SK-N-SH treated with all-trans-retinoic acid at 6 μM for 48 hours (cell line): ENCODE results near the gene TSHZ3.

ENCODE experiments used
- ARNTL ChIP-seq: fragments of 450-650 bp; formaldehyde crosslinking; IDR thresholded peaks from 2 replicates; pipeline ENCODE4 v1.5.0; 2020; ENCODE audit warnings: low read depth, mild to moderate bottlenecking, moderate library complexity, borderline replicate concordance
- CSRNP3 ChIP-seq: fragments of 250-450 bp; sonication (Bioruptor Pico); IDR thresholded peaks from 2 replicates; pipeline ENCODE4 v1.5.1; 2021; ENCODE audit warnings: mild to moderate bottlenecking, moderate library complexity
- ESRRG ChIP-seq: fragments of 250-450 bp; sonication (Bioruptor Pico); IDR thresholded peaks from 2 replicates; pipeline ENCODE4 v1.6.1; 2021; ENCODE audit warnings: mild to moderate bottlenecking
- OSR1 ChIP-seq: fragments of 250-450 bp; sonication (Bioruptor Pico); IDR thresholded peaks from 2 replicates; pipeline ENCODE4 v1.8.0; 2022; ENCODE audit warnings: moderate library complexity, mild to moderate bottlenecking, inconsistent platforms
- PATZ1 ChIP-seq: fragments of 250-450 bp; sonication (Bioruptor Pico); IDR thresholded peaks from 2 replicates; pipeline ENCODE4 v1.8.0; 2020; ENCODE audit warnings: mild to moderate bottlenecking, moderate library complexity, borderline replicate concordance
- POU6F1 ChIP-seq: fragments of 250-450 bp; sonication (Bioruptor Pico); IDR thresholded peaks from 2 replicates; pipeline ENCODE4 v1.8.0; 2021; ENCODE audit warnings: low read depth, mild to moderate bottlenecking, moderate library complexity, borderline replicate concordance
- PPARA ChIP-seq: fragments of 250-450 bp; sonication (Bioruptor Pico); IDR thresholded peaks from 2 replicates; pipeline ENCODE4 v1.5.0; 2020; ENCODE audit warnings: mild to moderate bottlenecking, borderline replicate concordance
- RARB ChIP-seq: fragments of 250-450 bp; sonication (Bioruptor Pico); IDR thresholded peaks from 2 replicates; pipeline ENCODE4 v1.8.0; 2021; ENCODE audit warnings: mild to moderate bottlenecking, moderate library complexity
- TCF4 ChIP-seq: fragments of 250-450 bp; sonication (Bioruptor Pico); IDR thresholded peaks from 2 replicates; pipeline ENCODE4 v1.8.0; 2021; ENCODE audit warnings: mild to moderate bottlenecking, moderate library complexity, borderline replicate concordance
- TOX ChIP-seq: fragments of 250-450 bp; sonication (Bioruptor Pico); IDR thresholded peaks from 2 replicates; pipeline ENCODE4 v1.8.0; 2021; ENCODE audit warnings: mild to moderate bottlenecking, moderate library complexity, borderline replicate concordance
- ZFP30 ChIP-seq: fragments of 450-650 bp; formaldehyde crosslinking; IDR thresholded peaks from 2 replicates; pipeline ENCODE4 v1.5.0; 2022; ENCODE audit warnings: mild to moderate bottlenecking, moderate library complexity
- ZNF565 ChIP-seq: fragments of 450-650 bp; formaldehyde crosslinking; conservative IDR thresholded peaks from 2 replicates; pipeline ENCODE4 v1.5.0; 2020; ENCODE audit warnings: low read depth, mild to moderate bottlenecking, moderate library complexity
- ZNF70 ChIP-seq: fragments of 450-650 bp; formaldehyde crosslinking; IDR thresholded peaks from 2 replicates; pipeline ENCODE4 v1.5.0; 2020; ENCODE audit warnings: mild to moderate bottlenecking, moderate library complexity
- ZNF8 ChIP-seq: fragments of 450-650 bp; formaldehyde crosslinking; IDR thresholded peaks from 2 replicates; pipeline ENCODE4 v1.5.0; 2020; ENCODE audit warnings: mild to moderate bottlenecking, moderate library complexity

GRCh38 chr19:31270897-31271296 is 78.3 kb downstream of the TSHZ3 start:
- TF ChIP-seq PATZ1 (CRISPR knock-in tag) (no peak), POU6F1 (CRISPR knock-in tag) (no peak), RARB (CRISPR knock-in tag) (no peak), OSR1 (CRISPR knock-in tag) (no peak), TOX (CRISPR knock-in tag) (no peak), ZNF8 (CRISPR knock-in tag) (no peak), ZFP30 (CRISPR knock-in tag) (no peak), ZNF565 (no peak), ARNTL (no peak), PPARA (CRISPR knock-in tag) (no peak), CSRNP3 (CRISPR knock-in tag) (no peak), ZNF70 (CRISPR knock-in tag) (no peak), ESRRG (no peak), TCF4 (CRISPR knock-in tag) (no peak)
